Keratinocyte (primary cell): ENCODE measurements around the gene AK2.

ENCODE experiments used
- EZH2 ChIP-seq: IDR thresholded peaks from one replicate; pipeline ENCODE4 v1.6.1; 2012; ENCODE audit warnings: inconsistent platforms, mild to moderate bottlenecking, low read length, moderate library complexity
- TF ChIP-seq, protein P1 (sequence below), 3 experiments: IDR thresholded peaks in 1 of 3; conservative IDR thresholded peaks in 1 of 3; optimal IDR thresholded peaks in 1 of 3; 2 replicates in 2 of 3; 3 replicates in 1 of 3; pipeline versions ENCODE3 to v1.5.1; 2011; ENCODE audit warnings: low read length in 3 of 3, mild to moderate bottlenecking in 3 of 3, moderate library complexity in 2 of 3, control low read depth in 1 of 3, inconsistent platforms in 1 of 3; ENCODE audit not compliant: insufficient read depth in 2 of 3; ENCODE audit errors: extremely low read depth in 1 of 3

DNA sequence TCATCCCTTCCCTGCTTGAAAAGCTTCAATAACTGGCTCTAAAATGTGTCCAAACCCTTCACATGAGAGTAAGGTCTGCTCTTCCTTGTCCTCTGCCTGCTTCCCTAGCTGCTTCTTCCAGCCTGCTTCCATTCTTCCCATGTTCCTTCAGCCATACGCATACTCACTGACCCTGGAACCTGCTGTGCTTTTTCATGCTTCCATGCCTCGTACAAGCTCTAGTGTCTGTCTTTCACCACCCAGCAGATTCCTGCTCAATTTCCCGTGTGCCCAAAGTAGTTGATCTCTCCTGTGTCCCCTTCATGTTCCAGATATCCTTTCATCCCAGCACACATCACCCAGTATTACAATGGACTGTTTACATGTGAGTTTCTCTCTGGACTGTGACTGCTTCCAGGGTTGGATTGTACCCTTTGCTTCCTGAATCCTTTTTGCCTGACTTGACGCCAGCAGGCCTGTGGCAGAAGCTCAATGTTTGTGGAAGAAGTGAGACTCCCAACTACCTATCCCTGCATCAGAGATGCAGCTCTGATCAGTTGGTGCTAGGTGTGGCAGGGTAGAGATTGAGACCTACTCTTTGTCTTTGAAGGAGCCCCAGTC lies 36.2 kb downstream of the AK2 start:
- TF ChIP-seq, protein P1, sequence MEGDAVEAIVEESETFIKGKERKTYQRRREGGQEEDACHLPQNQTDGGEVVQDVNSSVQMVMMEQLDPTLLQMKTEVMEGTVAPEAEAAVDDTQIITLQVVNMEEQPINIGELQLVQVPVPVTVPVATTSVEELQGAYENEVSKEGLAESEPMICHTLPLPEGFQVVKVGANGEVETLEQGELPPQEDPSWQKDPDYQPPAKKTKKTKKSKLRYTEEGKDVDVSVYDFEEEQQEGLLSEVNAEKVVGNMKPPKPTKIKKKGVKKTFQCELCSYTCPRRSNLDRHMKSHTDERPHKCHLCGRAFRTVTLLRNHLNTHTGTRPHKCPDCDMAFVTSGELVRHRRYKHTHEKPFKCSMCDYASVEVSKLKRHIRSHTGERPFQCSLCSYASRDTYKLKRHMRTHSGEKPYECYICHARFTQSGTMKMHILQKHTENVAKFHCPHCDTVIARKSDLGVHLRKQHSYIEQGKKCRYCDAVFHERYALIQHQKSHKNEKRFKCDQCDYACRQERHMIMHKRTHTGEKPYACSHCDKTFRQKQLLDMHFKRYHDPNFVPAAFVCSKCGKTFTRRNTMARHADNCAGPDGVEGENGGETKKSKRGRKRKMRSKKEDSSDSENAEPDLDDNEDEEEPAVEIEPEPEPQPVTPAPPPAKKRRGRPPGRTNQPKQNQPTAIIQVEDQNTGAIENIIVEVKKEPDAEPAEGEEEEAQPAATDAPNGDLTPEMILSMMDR (optimal IDR thresholded peaks at IDR 0.05 in 1 of 3, IDR thresholded peaks at IDR 0.05 in 1 of 3, conservative IDR thresholded peaks at IDR 0.05 in 1 of 3; ENCODE audit: extremely low read depth in 1 of 3, insufficient read depth in 2 of 3, low read length in 3 of 3): no peak
- no peak for TF ChIP-seq EZH2
